ENCODE results near the gene MRPL16.
"Not testable (repeated sequence)": the region's sequence is repeated elsewhere in the genome, so short reads cannot be mapped to it uniquely, and the experiment has no call there.

Gene MRPL16

DNA sequence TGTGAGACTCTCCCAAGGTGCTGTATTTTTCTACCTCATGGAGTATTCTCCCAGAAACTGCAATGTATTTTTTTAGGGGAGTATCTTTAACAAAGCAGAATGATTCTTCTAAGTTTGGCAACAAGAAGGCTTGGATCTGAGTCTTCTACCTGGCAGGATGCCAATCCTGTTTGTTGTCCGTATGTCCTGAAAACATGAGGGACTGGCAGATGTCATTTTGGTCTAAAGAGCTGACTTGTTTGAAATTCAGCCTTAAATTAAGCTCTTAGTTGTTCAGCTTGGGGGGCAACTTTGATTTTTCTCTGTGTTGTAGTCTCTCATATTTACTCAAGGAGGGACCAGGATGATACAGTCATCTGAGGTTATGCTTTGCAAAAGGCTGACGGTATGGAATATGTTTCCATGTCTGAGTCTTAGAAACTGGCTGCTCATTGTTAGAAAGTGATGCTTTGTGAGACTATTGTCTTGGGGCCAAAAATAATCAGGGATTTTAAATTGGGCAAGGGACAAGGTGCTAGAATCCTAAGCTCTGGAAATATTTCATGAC is 9.3 kb downstream of the MRPL16 start:
- no peaks in the 10 kb centered on the region for H3K9me3 ChIP-seq (replicated peaks in 1 of 11)
- TF ChIP-seq Cebpa-rat (IDR thresholded peaks at IDR 0.05) = no peak
- no peak overlapping the region for H3K27ac ChIP-seq
- H3K4me3 ChIP-seq = no peak overlapping the region
- H3K9ac ChIP-seq = peak overlapping the region in 2 of 11 experiments; percentile 11 to 35; a peak in 2 of 22 replicates
- peaks cover 0 to 6% (median 2%) of the 10 kb centered on the region in 10 experiments; a peak in 5 of 20 replicates for H3K4me1 ChIP-seq
- H4K20me1 ChIP-seq = peaks cover 0 to 8% (median 0%) of the 10 kb centered on the region in 11 experiments; a peak in 3 of 22 replicates
- H3K27me3 ChIP-seq = no peaks in the 10 kb centered on the region
- peaks cover 44 to 96% (median 83%) of the 10 kb centered on the region in 11 experiments for H3K36me3 ChIP-seq
- H3K4me2 ChIP-seq = no peak overlapping the region

DNA sequence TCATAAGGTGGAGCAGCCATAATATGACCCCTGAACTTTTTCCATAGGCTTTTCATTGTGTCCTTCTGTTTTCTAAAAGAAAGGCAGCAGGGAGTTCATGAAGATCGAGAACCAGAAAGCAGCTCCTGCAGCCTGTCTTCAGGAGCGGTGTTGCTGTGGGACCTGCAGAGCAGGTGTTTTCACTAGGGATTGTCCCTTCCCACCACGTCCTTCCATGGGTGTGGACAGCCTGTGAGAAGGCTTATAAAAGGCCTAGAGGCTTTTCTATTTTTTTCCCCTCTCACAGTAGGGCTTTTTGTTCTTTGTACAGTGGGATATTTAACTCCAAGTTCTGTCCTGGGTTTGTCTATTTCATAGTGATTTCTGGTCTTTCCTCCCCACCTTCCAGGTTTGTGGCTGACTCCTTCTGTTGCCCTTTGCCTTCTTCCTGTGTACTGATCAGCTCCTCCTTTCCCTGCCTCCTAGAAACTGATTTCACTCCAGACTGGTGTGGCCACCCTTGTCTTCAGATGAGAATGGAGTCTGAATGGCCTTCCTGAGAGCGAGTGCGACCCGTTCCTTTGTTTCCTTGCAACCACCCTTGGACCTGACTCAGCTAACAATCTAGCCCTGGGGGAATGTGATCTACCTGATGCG is 10.1 kb downstream of the MRPL16 start:
- Histone ChIP-seq H3K4me3 (no peak overlapping the region), H3K4me2 (no peak overlapping the region), H3K4me1 (peaks cover 0 to 6% (median 2%) of the 10 kb centered on the region in 10 experiments; a peak in 5 of 20 replicates), H3K9ac (peak overlapping the region in 2 of 11 experiments; percentile 11 to 35; a peak in 3 of 22 replicates), H3K36me3 (peaks cover 44 to 96% (median 83%) of the 10 kb centered on the region in 11 experiments), H3K27me3 (no peaks in the 10 kb centered on the region), H3K9me3 (replicated peaks in 1 of 11) (no peaks in the 10 kb centered on the region), H3K27ac (no peak overlapping the region), H4K20me1 (peaks cover 0 to 8% (median 0%) of the 10 kb centered on the region in 11 experiments; a peak in 3 of 22 replicates)
- TF ChIP-seq Cebpa-rat (IDR thresholded peaks at IDR 0.05) = no peak

DNA sequence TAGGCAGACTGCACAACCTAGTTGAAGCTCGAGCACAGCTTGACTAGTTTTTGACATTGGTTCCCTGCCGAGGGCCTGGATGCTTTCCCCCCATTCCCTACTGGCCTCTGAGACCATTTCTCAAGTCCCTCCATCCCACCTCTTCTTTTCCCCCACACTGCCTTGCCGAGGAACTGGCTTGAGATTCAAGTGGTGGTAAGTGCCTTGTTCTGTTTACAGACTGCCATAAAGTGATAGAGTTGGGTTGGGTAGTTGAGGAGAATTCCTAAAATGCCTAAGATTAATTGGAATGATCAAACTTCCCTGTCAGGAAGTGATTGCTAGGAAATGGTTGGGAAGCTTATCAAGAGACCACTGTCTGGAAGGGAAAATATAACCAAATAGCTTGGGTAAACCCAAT is 16.2 kb downstream of the MRPL16 start:
- peaks cover 72 to 100% (median 94%) of the 10 kb centered on the region in 11 experiments for H3K36me3 ChIP-seq
- TF ChIP-seq Cebpa-rat (IDR thresholded peaks at IDR 0.05) = no peak
- H3K4me3 ChIP-seq = no peak overlapping the region
- peaks cover 0 to 6% (median 0%) of the 10 kb centered on the region in 11 experiments; a peak in 1 of 22 replicates for H4K20me1 ChIP-seq
- H3K27me3 ChIP-seq = no peaks in the 10 kb centered on the region
- no peaks in the 10 kb centered on the region for H3K4me1 ChIP-seq
- no peaks in the 10 kb centered on the region for H3K9me3 ChIP-seq (replicated peaks in 1 of 11)
- H3K27ac ChIP-seq = no peak overlapping the region
- H3K4me2 ChIP-seq = no peak overlapping the region
- no peak overlapping the region for H3K9ac ChIP-seq

DNA sequence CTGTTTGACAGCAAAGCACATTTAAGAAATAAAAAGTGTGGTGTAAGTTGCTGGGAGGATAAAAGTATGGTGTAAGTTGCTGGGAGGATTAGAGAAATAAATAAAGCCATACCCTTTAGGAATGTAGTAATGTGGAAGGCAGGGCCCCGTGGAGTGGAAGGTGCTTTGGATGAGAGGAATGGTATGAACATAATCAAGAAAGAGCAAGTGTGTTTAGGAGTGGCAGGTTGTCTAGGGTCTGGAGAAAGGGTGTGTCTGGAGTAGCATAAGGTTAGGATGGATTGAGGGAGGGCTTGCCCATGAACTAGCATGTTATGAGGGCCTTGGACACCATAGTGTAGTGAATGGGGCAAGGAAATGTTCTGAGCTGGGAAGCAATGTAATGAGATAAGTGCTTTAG is 18.1 kb downstream of the MRPL16 start:
- peaks cover 0 to 7% (median 5%) of the 10 kb centered on the region in 10 experiments; a peak in 14 of 20 replicates for H3K4me1 ChIP-seq
- H3K4me3 ChIP-seq = no peak overlapping the region
- peaks cover 90 to 100% (median 100%) of the 10 kb centered on the region in 11 experiments for H3K36me3 ChIP-seq
- no peak overlapping the region for H3K27ac ChIP-seq
- no peak overlapping the region for H3K9ac ChIP-seq
- no peaks in the 10 kb centered on the region for H3K9me3 ChIP-seq (replicated peaks in 1 of 11)
- H4K20me1 ChIP-seq = peaks cover 0 to 6% (median 0%) of the 10 kb centered on the region in 11 experiments; a peak in 3 of 22 replicates
- no peak for TF ChIP-seq Cebpa-rat (IDR thresholded peaks at IDR 0.05)
- no peak overlapping the region for H3K4me2 ChIP-seq
- no peaks in the 10 kb centered on the region for H3K27me3 ChIP-seq

DNA sequence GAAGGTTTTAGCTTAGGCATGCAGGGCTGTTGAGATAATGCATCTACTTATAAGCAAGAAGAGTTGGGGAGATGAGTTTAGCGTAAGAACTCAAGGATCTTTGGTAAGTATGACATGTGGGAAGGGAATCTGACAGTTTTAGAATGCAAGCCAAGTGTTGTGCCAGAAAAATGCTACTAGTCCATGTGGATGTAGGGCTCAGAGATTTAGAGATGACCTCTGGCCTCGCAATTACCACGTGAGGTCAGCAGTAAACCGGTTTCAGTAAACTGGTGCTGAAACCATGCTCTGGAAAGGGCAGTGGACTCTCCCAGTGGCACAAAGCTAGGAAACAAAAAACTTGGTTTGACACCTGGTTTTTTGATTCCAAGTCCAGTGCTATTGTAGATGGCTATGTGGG is 18.9 kb downstream of the MRPL16 start:
- Histone ChIP-seq H3K4me1 (peaks cover 7 to 16% (median 14%) of the 10 kb centered on the region in 10 experiments), H3K27me3 (no peaks in the 10 kb centered on the region), H3K4me2 (no peak overlapping the region), H3K9ac (no peak overlapping the region), H3K27ac (no peak overlapping the region), H3K36me3 (peaks cover 82 to 99% (median 95%) of the 10 kb centered on the region in 11 experiments), H3K9me3 (replicated peaks in 1 of 11) (no peaks in the 10 kb centered on the region), H4K20me1 (peaks cover 0 to 8% (median 0%) of the 10 kb centered on the region in 11 experiments; a peak in 3 of 22 replicates), H3K4me3 (no peak overlapping the region)
- TF ChIP-seq Cebpa-rat (IDR thresholded peaks at IDR 0.05) = no peak

DNA sequence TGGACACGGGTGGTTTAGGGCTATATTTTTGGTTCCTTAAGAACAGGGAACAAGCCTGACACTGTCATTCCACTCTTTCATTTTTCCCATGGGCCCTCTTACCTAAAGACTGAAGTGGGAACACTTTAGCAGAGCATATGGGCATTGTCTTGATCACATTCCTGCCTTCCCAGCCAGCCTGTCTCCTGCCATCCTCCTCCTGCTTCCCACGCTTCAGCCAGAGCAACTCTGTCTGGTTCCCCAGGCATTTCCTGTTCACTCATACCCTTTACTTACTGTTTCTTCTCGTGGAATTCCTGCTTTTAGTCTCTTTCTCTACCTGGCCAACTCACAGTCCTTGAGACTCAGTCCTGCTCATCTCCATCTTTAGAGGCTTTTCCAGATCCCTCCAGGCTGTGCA is 22.8 kb downstream of the MRPL16 start:
- no peak for TF ChIP-seq Cebpa-rat (IDR thresholded peaks at IDR 0.05)
- Histone ChIP-seq H3K4me2 (peak overlapping the region in 4 of 11 experiments; percentile 7 to 75 (median 61); a peak in 6 of 22 replicates), H3K27ac (no peak overlapping the region), H4K20me1 (peaks cover 0 to 17% (median 0%) of the 10 kb centered on the region in 11 experiments; a peak in 6 of 22 replicates), H3K27me3 (no peaks in the 10 kb centered on the region), H3K4me3 (no peak overlapping the region), H3K4me1 (peaks cover 30 to 50% (median 43%) of the 10 kb centered on the region in 10 experiments), H3K9me3 (replicated peaks in 1 of 11) (peaks cover 12 to 21% (median 18%) of the 10 kb centered on the region in 11 experiments), H3K9ac (no peak overlapping the region), H3K36me3 (peaks cover 54 to 80% (median 75%) of the 10 kb centered on the region in 11 experiments)

DNA sequence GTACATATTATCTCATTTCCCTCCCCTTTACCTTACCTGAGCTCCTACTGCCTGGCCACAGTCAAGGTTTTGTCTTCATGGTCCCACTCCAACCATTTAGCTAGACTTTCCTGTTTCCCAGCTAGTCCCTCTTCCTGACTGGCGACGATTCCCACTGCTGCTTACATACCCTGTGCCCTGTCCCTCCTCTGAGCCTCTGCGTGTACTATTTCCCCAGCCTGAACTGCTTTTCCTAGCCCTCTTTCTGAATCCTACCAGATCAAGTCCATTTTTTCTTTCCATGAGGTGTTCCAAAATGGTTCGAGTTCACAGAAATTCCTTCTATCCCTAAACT is 23.4 kb downstream of the MRPL16 start:
- Histone ChIP-seq H3K27me3 (no peaks in the 10 kb centered on the region), H3K4me1 (peaks cover 30 to 50% (median 43%) of the 10 kb centered on the region in 10 experiments), H3K4me3 (no peak overlapping the region), H3K9ac (no peak overlapping the region), H3K9me3 (replicated peaks in 1 of 11) (peaks cover 12 to 26% (median 23%) of the 10 kb centered on the region in 11 experiments), H3K27ac (peak overlapping the region in 6 of 11 experiments; percentile 4 to 46 (median 37); a peak in 4 of 22 replicates), H3K36me3 (peaks cover 51 to 79% (median 72%) of the 10 kb centered on the region in 11 experiments), H4K20me1 (peaks cover 0 to 17% (median 0%) of the 10 kb centered on the region in 11 experiments; a peak in 6 of 22 replicates), H3K4me2 (peak overlapping the region; percentile 57 to 88 (median 75); a peak in 21 of 22 replicates)
- no peak for TF ChIP-seq Cebpa-rat (IDR thresholded peaks at IDR 0.05)

DNA sequence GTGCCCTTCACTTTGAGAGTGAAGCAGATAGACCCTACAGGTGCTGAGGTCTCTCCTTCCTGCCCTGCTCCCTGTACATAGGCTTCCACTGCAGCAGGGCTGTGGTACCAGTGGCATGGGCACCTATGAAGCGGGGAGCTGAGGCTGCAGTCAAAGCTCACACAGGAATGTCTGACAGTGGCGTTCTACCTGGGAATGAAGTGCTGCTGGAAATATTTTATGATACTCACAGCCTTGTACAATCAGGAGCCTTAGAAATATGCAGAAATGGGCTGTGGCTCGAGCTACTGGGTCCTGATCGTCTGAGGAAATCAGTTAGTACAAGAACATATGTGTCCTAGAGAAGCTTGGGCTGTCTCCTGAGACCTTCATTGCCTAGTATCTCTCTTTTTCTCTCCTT is 24.8 kb downstream of the MRPL16 start:
- peak overlapping the region; percentile 57 to 88 (median 75) for H3K4me2 ChIP-seq
- H3K4me1 ChIP-seq = peaks cover 30 to 50% (median 43%) of the 10 kb centered on the region in 10 experiments
- peak overlapping the region in 5 of 11 experiments; percentile 12 to 46 (median 31); a peak in 3 of 22 replicates for H3K9ac ChIP-seq
- TF ChIP-seq Cebpa-rat (IDR thresholded peaks at IDR 0.05) = no peak
- H3K9me3 ChIP-seq (replicated peaks in 1 of 11) = peaks cover 12 to 33% (median 30%) of the 10 kb centered on the region in 11 experiments
- H3K36me3 ChIP-seq = peaks cover 45 to 73% (median 65%) of the 10 kb centered on the region in 11 experiments
- peak overlapping the region in 5 of 11 experiments; percentile 20 to 55 (median 42); a peak in 8 of 22 replicates for H3K27ac ChIP-seq
- H4K20me1 ChIP-seq = peaks cover 0 to 17% (median 0%) of the 10 kb centered on the region in 11 experiments; a peak in 6 of 22 replicates
- H3K4me3 ChIP-seq = no peak overlapping the region
- no peaks in the 10 kb centered on the region for H3K27me3 ChIP-seq

DNA sequence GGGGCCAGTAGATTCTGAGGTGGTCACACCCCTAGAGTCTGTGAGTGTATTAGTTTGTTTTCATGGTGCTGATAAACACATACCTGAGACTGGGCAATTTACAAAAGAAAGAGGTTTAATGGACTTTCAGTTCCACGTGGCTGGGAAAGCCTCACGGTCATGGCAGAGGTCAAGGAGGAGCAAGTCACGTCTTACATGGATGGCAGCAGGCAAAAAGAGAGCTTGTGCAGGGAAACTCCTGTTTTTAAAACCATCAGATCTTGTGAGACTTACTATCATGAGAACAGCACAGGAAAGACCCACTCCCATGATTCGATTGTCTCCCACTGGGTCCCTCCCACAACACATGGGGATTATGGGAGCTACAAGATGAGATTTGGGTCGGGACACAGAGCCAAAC is 26.1 kb downstream of the MRPL16 start:
- Histone ChIP-seq H3K4me1 (peaks cover 30 to 50% (median 43%) of the 10 kb centered on the region in 10 experiments), H4K20me1 (peaks cover 0 to 17% (median 0%) of the 10 kb centered on the region in 11 experiments; a peak in 6 of 22 replicates), H3K4me2 (peak overlapping the region in 10 of 11 experiments; percentile 57 to 88 (median 76); a peak in 18 of 22 replicates), H3K9me3 (replicated peaks in 1 of 11) (peaks cover 12 to 33% (median 30%) of the 10 kb centered on the region in 11 experiments), H3K36me3 (peaks cover 42 to 73% (median 65%) of the 10 kb centered on the region in 11 experiments), H3K27ac (peak overlapping the region in 6 of 11 experiments; percentile 3 to 55 (median 38); a peak in 4 of 22 replicates)
- H3K9ac ChIP-seq, H3K27me3 ChIP-seq, H3K4me3 ChIP-seq: not testable (repeated sequence)
